Parathyroid adenoma (tissue), 2 donors: ENCODE results near the gene KIDINS220.

Source experiments
- H2AFZ ChIP-seq: fragments of 300-600 bp; sonication (generic); one replicate; pipeline ENCODE4 v1.7.0; 2017; ENCODE audit warnings: antibody characterized with exemption, mild to moderate bottlenecking
- H3K27ac ChIP-seq: fragments of 300-600 bp; sonication (generic); one replicate; pipeline ENCODE4 v1.7.0; 2017
- H3K27me3 ChIP-seq: fragments of 300-600 bp; sonication (generic); one replicate; pipeline ENCODE4 v1.7.0; 2017; ENCODE audit warnings: low read length; ENCODE audit not compliant: control insufficient read depth, insufficient read depth
- H3K36me3 ChIP-seq: fragments of 300-600 bp; sonication (generic); one replicate; pipeline ENCODE4 v1.7.0; 2017; ENCODE audit warnings: low read length; ENCODE audit not compliant: control insufficient read depth, insufficient read depth
- H3K4me1 ChIP-seq: fragments of 300-600 bp; sonication (generic); one replicate; pipeline ENCODE4 v1.7.0; 2017; ENCODE audit warnings: control low read depth
- H3K4me2 ChIP-seq: fragments of 300-600 bp; sonication (generic); one replicate; pipeline ENCODE4 v1.7.0; 2017; ENCODE audit warnings: low read length
- H3K4me3 ChIP-seq: fragments of 300-600 bp; sonication (generic); one replicate; pipeline ENCODE4 v1.7.0; 2017; ENCODE audit warnings: low read depth, low read length
- H3K79me2 ChIP-seq: fragments of 300-600 bp; sonication (generic); one replicate; pipeline ENCODE4 v1.7.0; 2017; ENCODE audit warnings: control low read depth
- H3K9ac ChIP-seq: fragments of 300-600 bp; sonication (generic); one replicate; pipeline ENCODE4 v1.7.0; 2017; ENCODE audit warnings: mild to moderate bottlenecking
- H3K9me3 ChIP-seq: fragments of 300-600 bp; sonication (generic); one replicate; pipeline ENCODE4 v1.7.0; 2017; ENCODE audit warnings: low read length; ENCODE audit not compliant: control insufficient read depth
- TF ChIP-seq, protein P1 (sequence below): fragments of 300-600 bp; sonication (generic); IDR thresholded peaks from one replicate; pipeline ENCODE4 v1.7.0; 2017; ENCODE audit warnings: antibody characterized with exemption, mild to moderate bottlenecking
- donor health status: primary hyperparathyroidism.

The KIDINS220 gene

GRCh38 chr2:8756716-8757115 is 80.7 kb downstream of the KIDINS220 start:
- H3K9me3 ChIP-seq, result no peaks in the 10 kb centered on the region
- no peaks in the 10 kb centered on the region for H3K36me3 ChIP-seq
- H3K79me2 ChIP-seq, result peaks cover 12% of the 10 kb centered on the region
- H3K4me1 ChIP-seq, result no peaks in the 10 kb centered on the region
- no peak overlapping the region for H3K27ac ChIP-seq
- H3K9ac ChIP-seq, result no peak overlapping the region
- TF ChIP-seq, protein P1, sequence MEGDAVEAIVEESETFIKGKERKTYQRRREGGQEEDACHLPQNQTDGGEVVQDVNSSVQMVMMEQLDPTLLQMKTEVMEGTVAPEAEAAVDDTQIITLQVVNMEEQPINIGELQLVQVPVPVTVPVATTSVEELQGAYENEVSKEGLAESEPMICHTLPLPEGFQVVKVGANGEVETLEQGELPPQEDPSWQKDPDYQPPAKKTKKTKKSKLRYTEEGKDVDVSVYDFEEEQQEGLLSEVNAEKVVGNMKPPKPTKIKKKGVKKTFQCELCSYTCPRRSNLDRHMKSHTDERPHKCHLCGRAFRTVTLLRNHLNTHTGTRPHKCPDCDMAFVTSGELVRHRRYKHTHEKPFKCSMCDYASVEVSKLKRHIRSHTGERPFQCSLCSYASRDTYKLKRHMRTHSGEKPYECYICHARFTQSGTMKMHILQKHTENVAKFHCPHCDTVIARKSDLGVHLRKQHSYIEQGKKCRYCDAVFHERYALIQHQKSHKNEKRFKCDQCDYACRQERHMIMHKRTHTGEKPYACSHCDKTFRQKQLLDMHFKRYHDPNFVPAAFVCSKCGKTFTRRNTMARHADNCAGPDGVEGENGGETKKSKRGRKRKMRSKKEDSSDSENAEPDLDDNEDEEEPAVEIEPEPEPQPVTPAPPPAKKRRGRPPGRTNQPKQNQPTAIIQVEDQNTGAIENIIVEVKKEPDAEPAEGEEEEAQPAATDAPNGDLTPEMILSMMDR, result no peak
- H3K4me2 ChIP-seq, result no peak overlapping the region
- no peak overlapping the region for H2AFZ ChIP-seq
- H3K4me3 ChIP-seq, result no peak overlapping the region
- no peaks in the 10 kb centered on the region for H3K27me3 ChIP-seq

GRCh38 chr2:8756230-8756629 is 81.2 kb downstream of the KIDINS220 start:
- Histone ChIP-seq H3K4me1 (no peaks in the 10 kb centered on the region), H3K4me2 (no peak overlapping the region), H3K27me3 (no peaks in the 10 kb centered on the region), H2AFZ (no peak overlapping the region), H3K4me3 (no peak overlapping the region), H3K27ac (no peak overlapping the region), H3K79me2 (peaks cover 12% of the 10 kb centered on the region), H3K9ac (no peak overlapping the region), H3K36me3 (no peaks in the 10 kb centered on the region), H3K9me3 (no peaks in the 10 kb centered on the region)
- TF ChIP-seq, protein P1, result no peak

DNA sequence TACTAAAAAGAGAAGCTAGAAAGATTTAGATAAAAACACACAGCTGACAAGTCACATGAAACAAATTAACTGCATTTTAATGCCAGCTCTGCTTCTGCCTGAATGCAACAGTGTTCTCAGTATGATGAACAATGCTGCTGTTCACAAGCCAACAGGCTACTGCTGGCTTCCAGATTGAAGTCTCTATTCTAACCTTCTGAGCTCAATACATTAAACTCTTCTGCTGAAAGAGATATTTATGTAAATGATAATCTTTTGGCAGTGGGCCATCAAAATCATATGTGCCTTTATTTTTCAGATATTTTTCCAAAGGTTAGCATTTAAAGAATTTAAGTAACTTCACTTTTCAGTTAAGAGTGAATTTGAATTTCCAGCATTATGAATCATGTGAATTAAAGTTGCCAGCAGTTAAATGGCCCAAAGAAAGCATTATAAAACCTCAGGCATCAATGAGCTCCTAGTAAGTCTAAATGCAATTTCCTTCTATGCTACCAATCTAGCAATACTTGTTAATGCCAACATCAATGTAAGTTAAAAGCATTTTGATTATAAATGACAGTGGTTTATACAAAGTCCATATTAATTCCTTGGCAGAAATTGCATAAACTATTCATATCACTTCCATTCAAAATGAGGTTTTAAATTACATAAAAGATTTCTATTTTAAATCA is 83.2 kb downstream of the KIDINS220 start:
- no peak overlapping the region for H3K4me3 ChIP-seq
- peaks cover 12% of the 10 kb centered on the region for H3K79me2 ChIP-seq
- no peak overlapping the region for H3K4me2 ChIP-seq
- no peaks in the 10 kb centered on the region for H3K9me3 ChIP-seq
- H3K4me1 ChIP-seq, result no peaks in the 10 kb centered on the region
- no peaks in the 10 kb centered on the region for H3K36me3 ChIP-seq
- H2AFZ ChIP-seq, result no peak overlapping the region
- TF ChIP-seq, protein P1, result no peak
- H3K9ac ChIP-seq, result no peak overlapping the region
- no peaks in the 10 kb centered on the region for H3K27me3 ChIP-seq
- H3K27ac ChIP-seq, result no peak overlapping the region

- Histone ChIP-seq H3K4me1 (no peaks in the 10 kb centered on the region), H3K27ac (no peak overlapping the region), H3K9me3 (no peaks in the 10 kb centered on the region), H3K79me2 (peaks cover 12% of the 10 kb centered on the region), H2AFZ (no peak overlapping the region), H3K27me3 (no peaks in the 10 kb centered on the region), H3K9ac (no peak overlapping the region), H3K4me3 (no peak overlapping the region), H3K4me2 (no peak overlapping the region), H3K36me3 (no peaks in the 10 kb centered on the region)
- TF ChIP-seq, protein P1, result no peak
Measured at GRCh38 chr2:8753609-8754008, 83.8 kb downstream of the KIDINS220 start.

GRCh38 chr2:8752385-8752784 is 85.0 kb downstream of the KIDINS220 start:
- no peak overlapping the region for H2AFZ ChIP-seq
- no peak overlapping the region for H3K9ac ChIP-seq

More at GRCh38 chr2:8752385-8752784, 85.0 kb downstream of the KIDINS220 start:
- Histone ChIP-seq H3K9me3 (no peaks in the 10 kb centered on the region), H3K27ac (no peak overlapping the region), H3K4me2 (no peak overlapping the region), H3K4me3 (no peak overlapping the region), H3K27me3 (no peaks in the 10 kb centered on the region), H3K36me3 (no peaks in the 10 kb centered on the region), H3K79me2 (peaks cover 12% of the 10 kb centered on the region), H3K4me1 (no peaks in the 10 kb centered on the region)
- TF ChIP-seq, protein P1, result no peak
